ENCODE measurements around the gene INIP.

The INIP gene

GRCh38 chr9:112717661-112718331 lies at the start of gene INIP:
Gene INIP (minus strand): TSS chr9:112718117. CDS start chr9:112716485, 1,632 bp downstream.
- Histone ChIP-seq H3K36me3 (ENCODE audit: insufficient read depth, low read depth, low read length) (peaks cover 13% of the 10 kb centered on the region), H3K4me3 (ENCODE audit: low read length) (peak within 1 kb of the TSS; percentile 98), H3K27ac (ENCODE audit: low read length) (peak within 1 kb of the TSS; percentile 64), H3K9me3 (ENCODE audit: insufficient read depth, low read depth, low read length) (no peaks in the 10 kb centered on the region), H3K4me1 (ENCODE audit: insufficient read depth, low read length) (no peaks in the 10 kb centered on the region), H3K27me3 (ENCODE audit: insufficient read depth, low read length) (no peaks in the 10 kb centered on the region), H3K9ac (ENCODE audit: low read depth, low read length) (peak within 1 kb of the TSS; percentile 94)

- Histone ChIP-seq H3K9ac (ENCODE audit: low read depth, low read length) (no peak overlapping the region), H3K27me3 (ENCODE audit: insufficient read depth, low read length) (no peaks in the 10 kb centered on the region), H3K4me3 (ENCODE audit: low read length) (no peak overlapping the region), H3K27ac (ENCODE audit: low read length) (no peak overlapping the region), H3K4me1 (ENCODE audit: insufficient read depth, low read length) (peaks cover 4% of the 10 kb centered on the region; the same call in 1 of the 2 replicates), H3K36me3 (ENCODE audit: insufficient read depth, low read depth, low read length) (no peaks in the 10 kb centered on the region), H3K9me3 (ENCODE audit: insufficient read depth, low read depth, low read length) (peaks cover 6% of the 10 kb centered on the region; the same call in 1 of the 2 replicates)
Observed at GRCh38 chr9:112765281-112765680, 47.4 kb upstream of the INIP start.

GRCh38 chr9:112764837-112765236 lies 46.9 kb upstream of the INIP start:
- Histone ChIP-seq H3K27ac (ENCODE audit: low read length) (no peak overlapping the region), H3K36me3 (ENCODE audit: insufficient read depth, low read depth, low read length) (no peaks in the 10 kb centered on the region), H3K9ac (ENCODE audit: low read depth, low read length) (no peak overlapping the region; the same call in 1 of the 2 replicates), H3K4me3 (ENCODE audit: low read length) (no peak overlapping the region; the same call in 1 of the 2 replicates), H3K9me3 (ENCODE audit: insufficient read depth, low read depth, low read length) (peaks cover 6% of the 10 kb centered on the region; the same call in 1 of the 2 replicates), H3K27me3 (ENCODE audit: insufficient read depth, low read length) (no peaks in the 10 kb centered on the region), H3K4me1 (ENCODE audit: insufficient read depth, low read length) (peaks cover 4% of the 10 kb centered on the region; the same call in 1 of the 2 replicates)

- Histone ChIP-seq H3K36me3 (ENCODE audit: insufficient read depth, low read depth, low read length) (no peaks in the 10 kb centered on the region), H3K4me3 (ENCODE audit: low read length) (no peak overlapping the region; the same call in 1 of the 2 replicates), H3K9me3 (ENCODE audit: insufficient read depth, low read depth, low read length) (peaks cover 6% of the 10 kb centered on the region; the same call in 1 of the 2 replicates), H3K27me3 (ENCODE audit: insufficient read depth, low read length) (no peaks in the 10 kb centered on the region), H3K9ac (ENCODE audit: low read depth, low read length) (no peak overlapping the region; the same call in 1 of the 2 replicates), H3K4me1 (ENCODE audit: insufficient read depth, low read length) (peaks cover 4% of the 10 kb centered on the region; the same call in 1 of the 2 replicates), H3K27ac (ENCODE audit: low read length) (no peak overlapping the region)
Observed at GRCh38 chr9:112764344-112764743, 46.4 kb upstream of the INIP start.

- peaks cover 6% of the 10 kb centered on the region; the same call in 1 of the 2 replicates for H3K9me3 ChIP-seq (ENCODE audit: insufficient read depth, low read depth, low read length)
- no peaks in the 10 kb centered on the region for H3K27me3 ChIP-seq (ENCODE audit: insufficient read depth, low read length)
- no peak overlapping the region for H3K4me3 ChIP-seq (ENCODE audit: low read length)
- H3K9ac ChIP-seq (ENCODE audit: low read depth, low read length): no peak overlapping the region
- H3K27ac ChIP-seq (ENCODE audit: low read length): no peak overlapping the region
- H3K4me1 ChIP-seq (ENCODE audit: insufficient read depth, low read length): peaks cover 4% of the 10 kb centered on the region; the same call in 1 of the 2 replicates
- no peaks in the 10 kb centered on the region for H3K36me3 ChIP-seq (ENCODE audit: insufficient read depth, low read depth, low read length)
Observed at GRCh38 chr9:112762726-112763518, 45.0 kb upstream of the INIP start.

GRCh38 chr9:112761912-112762655 lies 44.2 kb upstream of the INIP start:
- Histone ChIP-seq H3K9me3 (ENCODE audit: insufficient read depth, low read depth, low read length) (peaks cover 6% of the 10 kb centered on the region; the same call in 1 of the 2 replicates), H3K9ac (ENCODE audit: low read depth, low read length) (no peak overlapping the region), H3K27ac (ENCODE audit: low read length) (no peak overlapping the region), H3K36me3 (ENCODE audit: insufficient read depth, low read depth, low read length) (no peaks in the 10 kb centered on the region), H3K4me3 (ENCODE audit: low read length) (no peak overlapping the region), H3K27me3 (ENCODE audit: insufficient read depth, low read length) (no peaks in the 10 kb centered on the region), H3K4me1 (ENCODE audit: insufficient read depth, low read length) (peaks cover 4% of the 10 kb centered on the region; the same call in 1 of the 2 replicates)

GRCh38 chr9:112760821-112761220 lies 42.9 kb upstream of the INIP start:
- H3K27me3 ChIP-seq (ENCODE audit: insufficient read depth, low read length): no peaks in the 10 kb centered on the region
- no peak overlapping the region for H3K4me3 ChIP-seq (ENCODE audit: low read length)
- H3K36me3 ChIP-seq (ENCODE audit: insufficient read depth, low read depth, low read length): no peaks in the 10 kb centered on the region
- no peaks in the 10 kb centered on the region for H3K9me3 ChIP-seq (ENCODE audit: insufficient read depth, low read depth, low read length)
- no peak overlapping the region for H3K27ac ChIP-seq (ENCODE audit: low read length)
- H3K4me1 ChIP-seq (ENCODE audit: insufficient read depth, low read length): peaks cover 4% of the 10 kb centered on the region; the same call in 1 of the 2 replicates
- no peak overlapping the region for H3K9ac ChIP-seq (ENCODE audit: low read depth, low read length)

GRCh38 chr9:112757940-112758339 lies 40.0 kb upstream of the INIP start:
- H3K4me3 ChIP-seq (ENCODE audit: low read length): no peak overlapping the region
- no peak overlapping the region for H3K27ac ChIP-seq (ENCODE audit: low read length)
- H3K27me3 ChIP-seq (ENCODE audit: insufficient read depth, low read length): no peaks in the 10 kb centered on the region; the same call in 1 of the 2 replicates
- no peaks in the 10 kb centered on the region for H3K9me3 ChIP-seq (ENCODE audit: insufficient read depth, low read depth, low read length)
- H3K9ac ChIP-seq (ENCODE audit: low read depth, low read length): no peak overlapping the region
- H3K4me1 ChIP-seq (ENCODE audit: insufficient read depth, low read length): no peaks in the 10 kb centered on the region; the same call in 1 of the 2 replicates
- no peaks in the 10 kb centered on the region for H3K36me3 ChIP-seq (ENCODE audit: insufficient read depth, low read depth, low read length)

- no peaks in the 10 kb centered on the region for H3K9me3 ChIP-seq (ENCODE audit: insufficient read depth, low read depth, low read length)
- H3K9ac ChIP-seq (ENCODE audit: low read depth, low read length): no peak overlapping the region
- H3K36me3 ChIP-seq (ENCODE audit: insufficient read depth, low read depth, low read length): no peaks in the 10 kb centered on the region
- no peak overlapping the region for H3K4me3 ChIP-seq (ENCODE audit: low read length)
- H3K4me1 ChIP-seq (ENCODE audit: insufficient read depth, low read length): no peaks in the 10 kb centered on the region; the same call in 1 of the 2 replicates
- no peak overlapping the region for H3K27ac ChIP-seq (ENCODE audit: low read length)
- H3K27me3 ChIP-seq (ENCODE audit: insufficient read depth, low read length): peaks cover 4% of the 10 kb centered on the region; the same call in 1 of the 2 replicates
Observed at GRCh38 chr9:112757282-112757883, 39.5 kb upstream of the INIP start.

- Histone ChIP-seq H3K27me3 (ENCODE audit: insufficient read depth, low read length) (peaks cover 11% of the 10 kb centered on the region; the same call in 1 of the 2 replicates), H3K9me3 (ENCODE audit: insufficient read depth, low read depth, low read length) (no peaks in the 10 kb centered on the region), H3K4me1 (ENCODE audit: insufficient read depth, low read length) (peaks cover 5% of the 10 kb centered on the region), H3K4me3 (ENCODE audit: low read length) (no peak overlapping the region), H3K36me3 (ENCODE audit: insufficient read depth, low read depth, low read length) (no peaks in the 10 kb centered on the region), H3K27ac (ENCODE audit: low read length) (no peak overlapping the region), H3K9ac (ENCODE audit: low read depth, low read length) (no peak overlapping the region)
Observed at GRCh38 chr9:112755675-112756074, 37.8 kb upstream of the INIP start.

- Histone ChIP-seq H3K9ac (ENCODE audit: low read depth, low read length) (no peak overlapping the region), H3K9me3 (ENCODE audit: insufficient read depth, low read depth, low read length) (no peaks in the 10 kb centered on the region), H3K4me1 (ENCODE audit: insufficient read depth, low read length) (peaks cover 6% of the 10 kb centered on the region), H3K27ac (ENCODE audit: low read length) (no peak overlapping the region), H3K4me3 (ENCODE audit: low read length) (no peak overlapping the region), H3K27me3 (ENCODE audit: insufficient read depth, low read length) (peaks cover 14% of the 10 kb centered on the region; the same call in 1 of the 2 replicates), H3K36me3 (ENCODE audit: insufficient read depth, low read depth, low read length) (no peaks in the 10 kb centered on the region)
Observed at GRCh38 chr9:112755016-112755427, 37.1 kb upstream of the INIP start.

Measured in iPS-20b (cell line).